Pancreas (tissue), 10 donors: Measurements from ENCODE around the gene MRPS12. TPM values are rescaled to one million over a fixed set of nuclear protein-coding genes. Genes with fewer than 3 reads are reported as not detected.
A peak's percentile ranks its signal among the peaks of the same experiment; 100 is the strongest.

ENCODE experiments used
- ATAC-seq, 4 donors: fragments of 200-7000 bp; cut with Tn5 transposase; one replicate each; pipeline versions ENCODE4 v1.8.0 to v1.9.1; 2020; ENCODE audit warnings: mild to moderate bottlenecking in 4 of 4, moderate library complexity in 4 of 4
- DNase-seq, 6 donors: peaks; one replicate each; pipeline ENCODE4 v3.0.0-alpha.2; 2020
- FAIRE-seq: peaks from 2 replicates; lab custom pipeline; 2012; peaks lifted over from hg19 to GRCh38; lab: Jason Lieb, UNC
- H3K27ac ChIP-seq, 4 donors: fragments of 200-600 bp; sonication (generic); 1 replicate in 3 of 4; 2 replicates in 1 of 4; pipeline versions ENCODE4 v1.5.0 to v1.8.0; 2020
- H3K27me3 ChIP-seq, 4 donors: fragments of 200-600 bp; one replicate each; pipeline ENCODE4 v1.8.0; 2021
- H3K36me3 ChIP-seq, 3 donors: fragments of 200-600 bp; sonication (generic) in 1 of 3; one replicate each; pipeline versions ENCODE4 v1.5.0 to v1.8.0; 2020 to 2021
- H3K4me1 ChIP-seq, 3 donors: fragments of 200-600 bp; one replicate each; pipeline ENCODE4 v1.8.0; 2021
- H3K4me3 ChIP-seq, 4 donors: fragments of 200-600 bp; sonication (generic) in 2 of 4; one replicate each; pipeline versions ENCODE4 v1.5.0 to v1.8.0; 2020 to 2021
- H3K9me3 ChIP-seq, 4 donors: fragments of 200-600 bp; one replicate each; pipeline ENCODE4 v1.8.0; 2021
- CTCF ChIP-seq, 4 donors: fragments of 200-600 bp; sonication (generic) in 3 of 4; IDR thresholded peaks; one replicate each; pipeline versions ENCODE4 v1.5.0 to v1.8.0; 2021; ENCODE audit warnings: antibody characterized with exemption in 4 of 4
- WGBS, 2 donors: extraction: QIAGEN DNeasy Blood & Tissue Kit; methylation state at CpG; one replicate each; pipeline ENCODE4 v1.1.7; 2013; 5-methylcytosine and 5-hydroxymethylcytosine counted together
- intact Hi-C, 3 donors: fragments of 100-400 bp; cut with DNase I; formaldehyde crosslinking; loops; one replicate each; pipeline versions ENCODE4 v1.11.1 to v1.14.2; 2022
- polyA plus RNA-seq, 2 donors: library from polyadenylated mRNA; stranded (reverse); fragments of 200-250 nt; gene quantifications; one replicate each; pipeline ENCODE4 v1.2.3, GENCODE V29; 2013
- total RNA-seq, 6 donors: library from RNA; stranded (reverse); fragmentation: NEBNext Ultra II Directional in 4 of 6; extraction: Animal tissue kit (Norgen Biotek cat#: 25700) in 4 of 6; gene quantifications; one replicate each; pipeline versions ENCODE4 v1.2.1 to v1.2.4, GENCODE V29; 2021 to 2023
- donor health status: healthy with polysubstance abuse.
- donor health status: DM: no; HTN: no; CAD: no; lungs with moderate emphysema.
- donor health status: DM: no; HTN: no; CAD: no.
- donor health status: control.
- donor health status: control.
- donor health status: Bipolar disorder and iron deficiency.
- donor health status: DM: yes; HTN: yes; CAD: no.
- donor health status: DM: no; HTN: no; CAD: no.
- donor health status: DM: no; HTN: no; CAD: no.
- donor health status: DM: yes; HTN: yes; CAD: no.

The MRPS12 gene
- total and polyA plus RNA-seq, 8 donors: 9.8 to 19.5 (median 14.3) TPM

GRCh38 chr19:38921420-38922274, 9.1 kb upstream of the MRPS12 start:
- H3K27me3 ChIP-seq: no peaks in the 10 kb centered on the region
- intact Hi-C loops: loop anchor here in 1 of 3 donors (10.0 kb wide), 1 partner anchor 407 kb away; no protein-coding TSS in a partner anchor
- H3K4me1 ChIP-seq: no peaks in the 10 kb centered on the region
- no peak for ATAC-seq
- no peaks in the 10 kb centered on the region for H3K9me3 ChIP-seq
- peaks cover 0 to 6% (median 0%) of the 10 kb centered on the region in 3 donors for H3K36me3 ChIP-seq
- no peak overlapping the region for H3K27ac ChIP-seq
- no peak overlapping the region for H3K4me3 ChIP-seq
- no peak for FAIRE-seq
- peak in 2 of 6 donors; percentile 54 to 67 for DNase-seq
- no peak for TF ChIP-seq CTCF (IDR thresholded peaks at IDR 0.05)
- WGBS, 2 donors: 91% methylated on average over 20 of the region's 20 CpGs

- Histone ChIP-seq H3K27me3 (no peaks in the 10 kb centered on the region), H3K36me3 (peaks cover 0 to 6% (median 0%) of the 10 kb centered on the region in 3 donors), H3K4me3 (no peak overlapping the region), H3K9me3 (no peaks in the 10 kb centered on the region), H3K4me1 (no peaks in the 10 kb centered on the region), H3K27ac (no peak overlapping the region)
- DNase-seq (no peak), FAIRE-seq (no peak), ATAC-seq (no peak)
- WGBS, 2 donors: 90 to 98% methylated on average over 5 of the region's 5 CpGs
- intact Hi-C loops: loop anchor here in 1 of 3 donors (10.0 kb wide), 1 partner anchor 408 kb away; no protein-coding TSS in a partner anchor
- TF ChIP-seq CTCF (IDR thresholded peaks at IDR 0.05): no peak
These were observed 8.3 kb upstream of the MRPS12 start for GRCh38 chr19:38922482-38922881.

- intact Hi-C loops: loop anchor here in 1 of 3 donors (10.0 kb wide), 1 partner anchor 410 kb away; no protein-coding TSS in a partner anchor
- peaks cover 0 to 6% (median 0%) of the 10 kb centered on the region in 3 donors for H3K36me3 ChIP-seq
These were observed 6.4 kb upstream of the MRPS12 start for GRCh38 chr19:38924388-38924787.

GRCh38 chr19:38928391-38929001, 2.2 kb upstream of the MRPS12 start:
- Histone ChIP-seq H3K4me1 (peaks cover 4 to 9% (median 7%) of the 10 kb centered on the region in 3 donors), H3K9me3 (no peaks in the 10 kb centered on the region), H3K4me3 (no peak overlapping the region), H3K36me3 (peaks cover 0 to 12% (median 0%) of the 10 kb centered on the region in 3 donors), H3K27me3 (no peaks in the 10 kb centered on the region), H3K27ac (no peak overlapping the region)
- DNase-seq (no peak), ATAC-seq (no peak), FAIRE-seq (no peak)
- WGBS, 2 donors: 77 to 87% methylated on average over 4 of the region's 4 CpGs
- intact Hi-C loops: loop anchor here in 1 of 3 donors (10.0 kb wide), 1 partner anchor 414 kb away; no protein-coding TSS in a partner anchor
- TF ChIP-seq CTCF (IDR thresholded peaks at IDR 0.05): no peak

More at GRCh38 chr19:38924388-38924787, 6.4 kb upstream of the MRPS12 start:
- no peak for ATAC-seq
- no peaks in the 10 kb centered on the region for H3K9me3 ChIP-seq
- peaks cover 0 to under 1% (median 0%) of the 10 kb centered on the region in 3 donors for H3K4me1 ChIP-seq
- H3K4me3 ChIP-seq: no peak overlapping the region
- H3K27me3 ChIP-seq: no peaks in the 10 kb centered on the region
- peak in 1 of 6 donors; percentile 20 for DNase-seq
- H3K27ac ChIP-seq: no peak overlapping the region
- WGBS, 2 donors: 93 to 95% methylated on average over 7 of the region's 7 CpGs
- no peak for TF ChIP-seq CTCF (IDR thresholded peaks at IDR 0.05)
- FAIRE-seq: no peak
